Prostate gland (tissue), 2 donors: ENCODE data around the gene FARP1. TPM values are rescaled to one million over a fixed set of nuclear protein-coding genes. Genes with fewer than 3 reads are reported as not detected.
A peak's percentile ranks its signal among the peaks of the same experiment; 100 is the strongest.

Source experiments
- DNase-seq: peaks from one replicate; pipeline ENCODE4 v3.0.0-alpha.2; 2019; ENCODE audit warnings: low spot score
- H3K27ac ChIP-seq, 2 donors: fragments of 200-600 bp; sonication (generic); 2 replicates each; pipeline ENCODE4 v1.5.1; 2017 to 2019
- H3K27me3 ChIP-seq: fragments of 200-600 bp; sonication (generic); replicated peaks from 2 replicates; pipeline ENCODE4 v1.5.1; 2019; ENCODE audit not compliant: insufficient read depth
- H3K36me3 ChIP-seq, 2 donors: fragments of 200-600 bp; sonication (generic); 1 replicate in 1 of 2; 2 replicates in 1 of 2; pipeline versions ENCODE4 v1.5.1 to v1.8.1; 2017 to 2019
- H3K4me1 ChIP-seq: fragments of 200-600 bp; sonication (generic); replicated peaks from 2 replicates; pipeline ENCODE4 v1.5.1; 2019
- H3K4me3 ChIP-seq, 2 donors: fragments of 200-600 bp; sonication (generic); 2 replicates each; pipeline ENCODE4 v1.5.1; 2017 to 2019
- H3K9me3 ChIP-seq: fragments of 200-600 bp; sonication (generic); 2 replicates; pipeline ENCODE4 v1.5.1; 2017
- CTCF ChIP-seq, 4 experiments: fragments of 200-600 bp in 2 of 4; fragments of 450-650 bp in 2 of 4; sonication (generic) in 2 of 4; IDR thresholded peaks; 1 replicate in 3 of 4; 2 replicates in 1 of 4; pipeline ENCODE4 v1.5.1; 2016 to 2019; ENCODE audit warnings: antibody characterized with exemption in 4 of 4, mild to moderate bottlenecking in 2 of 4, moderate library complexity in 2 of 4
- POLR2A ChIP-seq: fragments of 450-650 bp; IDR thresholded peaks from one replicate; pipeline ENCODE4 v1.6.1; 2016; ENCODE audit warnings: antibody characterized with exemption, mild to moderate bottlenecking
- POLR2AphosphoS5 ChIP-seq: sonication (generic); formaldehyde crosslinking; IDR thresholded peaks from one replicate; pipeline ENCODE4 v1.6.1; 2017; ENCODE audit warnings: antibody characterized with exemption
- WGBS: methylation state at CpG from one replicate; pipeline ENCODE4 v1.1.5; 2018; 5-methylcytosine and 5-hydroxymethylcytosine counted together
- intact Hi-C: fragments of 100-400 bp; cut with DNase I; formaldehyde crosslinking; loops from one replicate; pipeline ENCODE4 v1.14.2; 2022
- total RNA-seq, 2 donors: library from RNA; depleted of rRNA; stranded (reverse); fragments of >200 nt; gene quantifications; one replicate each; pipeline ENCODE4 v1.1.0, GENCODE V29; 2016

Gene FARP1
- total RNA-seq, 2 donors from 2014 or later = 70.6 to 77.5 TPM

GRCh38 chr13:98450539-98451111, 307.7 kb downstream of the FARP1 start:
- WGBS = 29% methylated on average over 14 of the region's 14 CpGs
- Histone ChIP-seq H3K36me3 (no peaks in the 10 kb centered on the region), H3K9me3 (no peaks in the 10 kb centered on the region), H3K4me1 (peaks cover 16% of the 10 kb centered on the region), H3K4me3 (no peak overlapping the region), H3K27me3 (no peaks in the 10 kb centered on the region), H3K27ac (peak overlapping the region; percentile 66 to 70)
- peak; percentile 73 for DNase-seq
- intact Hi-C loops = loop anchor here (5.0 kb wide), 1 partner anchor 47 kb away; no protein-coding TSS in a partner anchor
- no peak for TF ChIP-seq POLR2A
- TF ChIP-seq POLR2AphosphoS5 = peak; percentile 38
- no peak for TF ChIP-seq CTCF (IDR thresholded peaks at IDR 0.05)

- Histone ChIP-seq H3K27me3 (no peaks in the 10 kb centered on the region), H3K4me1 (peaks cover 16% of the 10 kb centered on the region), H3K4me3 (no peak overlapping the region)
Observed at GRCh38 chr13:98451676-98452470, 309.0 kb downstream of the FARP1 start.

GRCh38 chr13:98452851-98453843, 310.3 kb downstream of the FARP1 start:
- WGBS = 62% methylated on average over 15 of the region's 15 CpGs
- H3K36me3 ChIP-seq = peaks cover 0 to 5% of the 10 kb centered on the region in 2 donors
- no peak overlapping the region for H3K4me3 ChIP-seq
- H3K27ac ChIP-seq = no peak overlapping the region
- no peaks in the 10 kb centered on the region for H3K9me3 ChIP-seq
- intact Hi-C loops = loop anchor here (5.0 kb wide), 1 partner anchor 44 kb away; no protein-coding TSS in a partner anchor
- DNase-seq = no peak
- no peaks in the 10 kb centered on the region for H3K27me3 ChIP-seq
- TF ChIP-seq CTCF (IDR thresholded peaks at IDR 0.05) = no peak
- no peak for TF ChIP-seq POLR2AphosphoS5
- no peak for TF ChIP-seq POLR2A
- H3K4me1 ChIP-seq = peaks cover 16% of the 10 kb centered on the region

More at GRCh38 chr13:98451676-98452470, 309.0 kb downstream of the FARP1 start:
- intact Hi-C loops = loop anchor here (5.0 kb wide), 1 partner anchor 45 kb away; no protein-coding TSS in a partner anchor
- WGBS = 57% methylated on average over 23 of the region's 23 CpGs
- no peaks in the 10 kb centered on the region for H3K9me3 ChIP-seq
- peak overlapping the region; percentile 66 to 70 for H3K27ac ChIP-seq
- H3K36me3 ChIP-seq = peaks cover 0 to 2% of the 10 kb centered on the region in 2 donors
- no peak for DNase-seq
- no peak for TF ChIP-seq POLR2AphosphoS5
- no peak for TF ChIP-seq CTCF (IDR thresholded peaks at IDR 0.05)
- TF ChIP-seq POLR2A = no peak

GRCh38 chr13:98454389-98454881, 311.5 kb downstream of the FARP1 start:
- Histone ChIP-seq H3K27me3 (no peaks in the 10 kb centered on the region), H3K36me3 (peaks cover 0 to 5% of the 10 kb centered on the region in 2 donors), H3K9me3 (no peaks in the 10 kb centered on the region), H3K4me1 (peaks cover 16% of the 10 kb centered on the region), H3K4me3 (no peak overlapping the region), H3K27ac (peak overlapping the region; percentile 66 to 71)
- TF ChIP-seq CTCF (IDR thresholded peaks at IDR 0.05) = no peak
- peak; percentile 85 for TF ChIP-seq POLR2AphosphoS5
- DNase-seq = peak; percentile 50
- intact Hi-C loops = loop anchor here (5.0 kb wide), 1 partner anchor 43 kb away; no protein-coding TSS in a partner anchor
- 10% methylated on average over 7 of the region's 7 CpGs for WGBS
